Activated CD8-positive, alpha-beta memory T cell treated with anti-CD3 and anti-CD28 coated beads, Interleukin-2, amount 50 U/mL, for 1 hour (primary cell): Measurements from ENCODE around the gene PDE4D.

Source experiments
- DNase-seq: peaks from one replicate; pipeline ENCODE4 v3.0.0-alpha.2; 2020; ENCODE audit errors: extremely low read depth

Gene PDE4D

GRCh38 chr5:59744531-59744992, 149.0 kb downstream of the PDE4D start:
- DNase-seq = no peak

GRCh38 chr5:59741599-59741998, 151.9 kb downstream of the PDE4D start:
- no peak for DNase-seq

- DNase-seq = no peak
Observed at GRCh38 chr5:59738024-59738423, 155.5 kb downstream of the PDE4D start.

- DNase-seq = no peak
Observed at GRCh38 chr5:59732806-59733205, 160.7 kb downstream of the PDE4D start.

- DNase-seq = no peak
Observed at GRCh38 chr5:59732301-59732700, 161.2 kb downstream of the PDE4D start.

- DNase-seq = no peak
Observed at GRCh38 chr5:59731809-59732208, 161.7 kb downstream of the PDE4D start.

GRCh38 chr5:59729820-59730219, 163.7 kb downstream of the PDE4D start:
- DNase-seq = no peak

- no peak for DNase-seq
Observed at GRCh38 chr5:59729357-59729756, 164.2 kb downstream of the PDE4D start.

GRCh38 chr5:59728356-59728755, 165.2 kb downstream of the PDE4D start:
- no peak for DNase-seq

- DNase-seq = no peak
Observed at GRCh38 chr5:59727186-59727585, 166.3 kb downstream of the PDE4D start.

GRCh38 chr5:59725392-59725767, 168.1 kb downstream of the PDE4D start:
- DNase-seq = no peak

- no peak for DNase-seq
Observed at GRCh38 chr5:59724482-59725391, 168.8 kb downstream of the PDE4D start.

GRCh38 chr5:59722874-59723273, 170.7 kb downstream of the PDE4D start:
- DNase-seq = no peak

- no peak for DNase-seq
Observed at GRCh38 chr5:59721741-59722140, 171.8 kb downstream of the PDE4D start.

- no peak for DNase-seq
Observed at GRCh38 chr5:59720063-59720462, 173.5 kb downstream of the PDE4D start.

GRCh38 chr5:59716966-59717500, 176.5 kb downstream of the PDE4D start:
- no peak for DNase-seq

GRCh38 chr5:59716029-59716428, 177.5 kb downstream of the PDE4D start:
- no peak for DNase-seq

- DNase-seq = no peak
Observed at GRCh38 chr5:59715228-59715627, 178.3 kb downstream of the PDE4D start.

GRCh38 chr5:59713498-59713844, 180.1 kb downstream of the PDE4D start:
- no peak for DNase-seq

GRCh38 chr5:59712836-59713497, 180.6 kb downstream of the PDE4D start:
- no peak for DNase-seq

- DNase-seq = no peak
Observed at GRCh38 chr5:59711310-59711709, 182.2 kb downstream of the PDE4D start.

GRCh38 chr5:59709846-59710245, 183.7 kb downstream of the PDE4D start:
- DNase-seq = no peak

GRCh38 chr5:59709346-59709821, 184.1 kb downstream of the PDE4D start:
- DNase-seq = no peak
